Measurements from ENCODE around the gene CHCHD10. TPM values are rescaled to one million over a fixed set of nuclear protein-coding genes. Genes with fewer than 3 reads are reported as not detected.

CHCHD10 gene
- total and polyA plus RNA-seq, 2 of the 13 experiments (the other 11 are each of a cell fraction or from before 2014, with no cell fraction given), result 37.0 to 62.8 TPM

- TF ChIP-seq MYC (CRISPR knock-in tag; IDR thresholded peaks at IDR 0.05; ENCODE audit: borderline replicate concordance), result peak; percentile 92
- no peak for TF ChIP-seq ZNF205 (CRISPR knock-in tag; IDR thresholded peaks at IDR 0.05)
- TF ChIP-seq ZNF234 (CRISPR knock-in tag; conservative IDR thresholded peaks at IDR 0.05), result no peak; the same call in 1 of the 2 replicates
- peak; percentile 79; the same call in 1 of the 2 replicates for TF ChIP-seq ZBTB42 (CRISPR knock-in tag; IDR thresholded peaks at IDR 0.05)
- no peak for TF ChIP-seq PAF1 (CRISPR knock-in tag; IDR thresholded peaks at IDR 0.05)
- peak; percentile 25; the same call in 1 of the 2 replicates for TF ChIP-seq BCL6 (CRISPR knock-in tag; IDR thresholded peaks at IDR 0.05)
- TF ChIP-seq ZNF619 (CRISPR knock-in tag; IDR thresholded peaks at IDR 0.05), result no peak
- TF ChIP-seq GABPA (IDR thresholded peaks at IDR 0.05; ENCODE audit: low read depth, low read length), result no peak
- no peak for TF ChIP-seq GABPA (CRISPR knock-in tag; IDR thresholded peaks at IDR 0.05; ENCODE audit: low read depth)
- TF ChIP-seq JDP2 (CRISPR knock-in tag; IDR thresholded peaks at IDR 0.05; ENCODE audit: borderline replicate concordance), result no peak
- no peak for TF ChIP-seq CSRNP2 (CRISPR knock-in tag; conservative IDR thresholded peaks at IDR 0.05; ENCODE audit: low read depth)
- peak; percentile 91 for TF ChIP-seq RAD21 (CRISPR knock-in tag; IDR thresholded peaks at IDR 0.05)
- no peak; the same call in 1 of the 2 replicates for TF ChIP-seq SNAI1 (CRISPR knock-in tag; IDR thresholded peaks at IDR 0.05; ENCODE audit: borderline replicate concordance)
- no peak for TF ChIP-seq RFX5 (IDR thresholded peaks at IDR 0.05; ENCODE audit: low read depth, low read length)
- TF ChIP-seq ZNF782 (CRISPR knock-in tag; IDR thresholded peaks at IDR 0.05; ENCODE audit: borderline replicate concordance), result peak; percentile 80
- no peak for TF ChIP-seq ZNF264 (CRISPR knock-in tag; IDR thresholded peaks at IDR 0.05)
- peak; percentile 25 for TF ChIP-seq ZNF18 (CRISPR knock-in tag; IDR thresholded peaks at IDR 0.05; ENCODE audit: insufficient replicate concordance)
- TF ChIP-seq ZNF737 (CRISPR knock-in tag; IDR thresholded peaks at IDR 0.05; ENCODE audit: borderline replicate concordance), result peak; percentile 20; the same call in 1 of the 2 replicates
- TF ChIP-seq NFKBIZ (CRISPR knock-in tag; IDR thresholded peaks at IDR 0.05), result no peak
- peak; percentile 97 for TF ChIP-seq CTCF (CRISPR knock-in tag; IDR thresholded peaks at IDR 0.05)
- TF ChIP-seq ZNF766 (CRISPR knock-in tag; IDR thresholded peaks at IDR 0.05; ENCODE audit: borderline replicate concordance), result no peak; the same call in 1 of the 2 replicates
Observed at GRCh38 chr22:23767673-23768548, at the start of gene CHCHD10 (continued).
